ENCODE data around the gene TANK.

The TANK gene

DNA sequence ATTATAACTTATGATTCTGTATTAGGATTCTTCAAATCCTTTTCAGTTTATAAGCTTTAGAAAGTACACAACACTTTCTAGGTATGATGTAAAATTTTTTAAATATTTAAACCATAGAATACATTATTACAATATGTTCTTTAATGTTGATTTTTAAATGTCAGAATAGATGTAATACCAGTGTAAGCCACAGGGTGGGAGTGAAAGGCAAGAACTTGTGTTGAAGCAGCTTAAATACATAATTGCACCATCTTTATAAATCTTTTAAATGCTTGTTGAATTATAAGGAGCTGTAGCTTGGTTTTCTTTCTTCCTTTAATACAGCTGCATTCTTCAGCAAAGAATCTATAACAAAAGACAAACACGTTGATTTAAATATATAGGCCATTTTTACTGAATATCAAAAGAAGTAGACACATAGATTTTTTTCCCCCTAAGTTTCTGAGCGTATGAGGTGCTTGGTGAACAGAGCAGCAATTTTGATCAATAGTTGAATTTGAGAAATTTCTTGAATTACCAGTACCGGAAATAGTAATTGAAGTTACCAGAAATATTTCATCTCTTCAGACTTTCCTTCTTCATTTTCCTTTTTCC lies 63.0 kb downstream of the TANK start:
- Histone ChIP-seq H3K36me3 (ENCODE audit: control insufficient read depth in 2 of 2, insufficient read depth in 2 of 2, low read length in 2 of 2) (peaks cover 14 to 27% of the 10 kb centered on the region in 2 donors), H3K4me1 (ENCODE audit: control insufficient read depth in 2 of 2, insufficient read depth in 2 of 2, low read length in 2 of 2) (no peaks in the 10 kb centered on the region), H3K9me3 (ENCODE audit: control insufficient read depth in 2 of 2, low read length in 2 of 2) (no peaks in the 10 kb centered on the region), H3K9ac (ENCODE audit: low read depth in 1 of 2, low read length in 2 of 2) (no peak overlapping the region), H3K27me3 (ENCODE audit: control insufficient read depth in 2 of 2, insufficient read depth in 2 of 2, low read length in 2 of 2) (no peaks in the 10 kb centered on the region), H3K27ac (ENCODE audit: low read depth in 2 of 2, low read length in 2 of 2) (no peak overlapping the region), H3K4me3 (ENCODE audit: low read length in 2 of 2) (no peak overlapping the region)

DNA sequence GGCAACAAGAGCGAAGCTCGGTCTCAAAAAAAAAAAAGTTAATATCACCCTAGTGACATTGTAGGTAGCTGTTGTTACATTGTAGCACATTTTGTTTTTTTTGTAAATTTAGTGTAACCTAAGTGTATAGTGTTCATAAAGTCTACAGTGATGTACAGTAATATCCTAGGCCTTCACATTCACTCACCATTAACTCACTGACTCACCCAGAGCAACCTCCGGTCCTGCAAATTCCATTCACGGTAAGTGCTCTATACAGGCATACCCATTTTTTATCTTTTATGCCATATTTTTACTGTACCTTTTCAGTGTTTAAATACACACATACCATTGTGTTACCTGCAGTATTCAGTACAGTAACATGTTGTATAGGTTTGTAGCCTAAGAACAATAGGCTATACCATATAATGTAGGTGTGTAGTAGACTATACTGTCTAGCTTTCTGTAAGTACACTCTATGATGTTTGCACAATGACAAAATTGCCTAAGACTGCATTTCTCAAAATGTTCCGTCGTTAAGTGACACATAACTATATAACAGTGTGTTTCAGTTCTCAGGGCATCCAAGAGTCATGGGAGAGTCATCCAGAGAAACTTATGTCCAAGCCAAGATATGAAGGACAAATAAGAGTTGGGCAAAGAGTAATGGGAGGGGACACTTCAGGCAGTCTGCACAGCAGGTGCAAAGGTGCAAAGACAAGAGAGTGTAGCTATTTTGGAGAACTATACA lies 68.4 kb downstream of the TANK start:
- Histone ChIP-seq H3K36me3 (ENCODE audit: control insufficient read depth in 2 of 2, insufficient read depth in 2 of 2, low read length in 2 of 2) (peaks cover 43 to 45% of the 10 kb centered on the region in 2 donors), H3K4me1 (ENCODE audit: control insufficient read depth in 2 of 2, insufficient read depth in 2 of 2, low read length in 2 of 2) (no peaks in the 10 kb centered on the region), H3K9me3 (ENCODE audit: control insufficient read depth in 2 of 2, low read length in 2 of 2) (no peaks in the 10 kb centered on the region), H3K27ac (ENCODE audit: low read depth in 2 of 2, low read length in 2 of 2) (no peak overlapping the region), H3K4me3 (ENCODE audit: low read length in 2 of 2) (no peak overlapping the region), H3K9ac (ENCODE audit: low read depth in 1 of 2, low read length in 2 of 2) (no peak overlapping the region), H3K27me3 (ENCODE audit: control insufficient read depth in 2 of 2, insufficient read depth in 2 of 2, low read length in 2 of 2) (no peaks in the 10 kb centered on the region)

DNA sequence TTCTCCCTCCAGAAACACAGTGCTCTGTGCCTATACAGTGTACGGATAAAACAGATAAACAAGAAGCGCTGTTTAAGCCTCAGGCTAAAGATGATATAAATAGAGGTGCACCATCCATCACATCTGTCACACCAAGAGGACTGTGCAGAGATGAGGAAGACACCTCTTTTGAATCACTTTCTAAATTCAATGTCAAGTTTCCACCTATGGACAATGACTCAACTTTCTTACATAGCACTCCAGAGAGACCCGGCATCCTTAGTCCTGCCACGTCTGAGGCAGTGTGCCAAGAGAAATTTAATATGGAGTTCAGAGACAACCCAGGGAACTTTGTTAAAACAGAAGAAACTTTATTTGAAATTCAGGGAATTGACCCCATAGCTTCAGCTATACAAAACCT lies 70.7 kb downstream of the TANK start:
- Histone ChIP-seq H3K4me1 (ENCODE audit: control insufficient read depth in 2 of 2, insufficient read depth in 2 of 2, low read length in 2 of 2) (no peaks in the 10 kb centered on the region), H3K27ac (ENCODE audit: low read depth in 2 of 2, low read length in 2 of 2) (no peak overlapping the region), H3K9me3 (ENCODE audit: control insufficient read depth in 2 of 2, low read length in 2 of 2) (no peaks in the 10 kb centered on the region), H3K4me3 (ENCODE audit: low read length in 2 of 2) (no peak overlapping the region), H3K27me3 (ENCODE audit: control insufficient read depth in 2 of 2, insufficient read depth in 2 of 2, low read length in 2 of 2) (no peaks in the 10 kb centered on the region), H3K36me3 (ENCODE audit: control insufficient read depth in 2 of 2, insufficient read depth in 2 of 2, low read length in 2 of 2) (peaks cover 27 to 41% of the 10 kb centered on the region in 2 donors), H3K9ac (ENCODE audit: low read depth in 1 of 2, low read length in 2 of 2) (no peak overlapping the region)

DNA sequence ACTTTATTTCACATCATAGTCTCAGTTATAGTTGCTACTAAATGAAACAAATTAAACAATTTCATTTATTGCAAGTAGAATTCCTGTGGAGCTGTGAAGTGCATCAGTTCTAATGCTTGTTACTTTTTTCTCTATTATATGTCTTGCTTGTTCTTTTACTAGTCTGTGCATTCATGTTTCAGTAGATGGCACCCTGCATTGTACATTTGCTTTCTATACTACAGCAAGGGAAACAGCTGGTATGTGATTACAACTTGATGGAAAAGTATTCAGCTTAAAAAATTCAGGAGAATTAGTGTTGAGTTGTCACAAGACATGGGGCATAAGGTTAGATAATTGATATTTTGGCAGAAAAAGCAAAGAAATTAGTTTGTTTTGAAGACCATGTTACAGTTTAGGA lies 72.3 kb downstream of the TANK start:
- Histone ChIP-seq H3K36me3 (ENCODE audit: control insufficient read depth in 2 of 2, insufficient read depth in 2 of 2, low read length in 2 of 2) (peaks cover 25 to 39% of the 10 kb centered on the region in 2 donors), H3K27me3 (ENCODE audit: control insufficient read depth in 2 of 2, insufficient read depth in 2 of 2, low read length in 2 of 2) (no peaks in the 10 kb centered on the region), H3K9ac (ENCODE audit: low read depth in 1 of 2, low read length in 2 of 2) (no peak overlapping the region), H3K4me1 (ENCODE audit: control insufficient read depth in 2 of 2, insufficient read depth in 2 of 2, low read length in 2 of 2) (peaks cover 0 to 3% of the 10 kb centered on the region in 2 donors), H3K9me3 (ENCODE audit: control insufficient read depth in 2 of 2, low read length in 2 of 2) (no peaks in the 10 kb centered on the region), H3K4me3 (ENCODE audit: low read length in 2 of 2) (no peak overlapping the region), H3K27ac (ENCODE audit: low read depth in 2 of 2, low read length in 2 of 2) (no peak overlapping the region)

DNA sequence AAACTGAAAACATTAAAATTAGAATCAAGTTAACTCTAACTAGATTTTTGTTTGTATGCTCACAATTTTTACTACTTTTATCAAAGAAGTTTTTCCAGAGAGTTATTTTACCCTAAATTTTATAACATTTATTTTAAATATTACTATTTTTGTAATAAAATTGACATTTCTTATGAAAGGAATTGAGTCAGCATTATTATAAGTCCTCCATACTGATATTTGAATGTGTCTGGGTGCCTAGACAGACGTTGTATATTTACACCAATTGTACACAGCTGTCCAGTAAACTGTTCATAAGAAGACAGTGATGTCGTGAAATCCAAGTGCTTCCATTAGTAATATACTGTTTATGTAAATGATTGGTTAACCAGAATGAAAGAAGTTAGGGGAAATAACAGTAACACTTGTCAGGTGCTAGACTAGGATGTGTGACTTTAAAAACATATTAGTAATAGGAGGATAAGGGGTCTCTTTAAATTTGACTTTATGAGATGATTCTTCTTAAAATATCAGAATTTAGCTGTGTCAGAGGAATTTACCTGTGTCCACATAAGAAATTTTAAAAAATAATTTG lies 73.7 kb downstream of the TANK start:
- Histone ChIP-seq H3K4me1 (ENCODE audit: control insufficient read depth in 2 of 2, insufficient read depth in 2 of 2, low read length in 2 of 2) (peaks cover 0 to 3% of the 10 kb centered on the region in 2 donors), H3K9me3 (ENCODE audit: control insufficient read depth in 2 of 2, low read length in 2 of 2) (no peaks in the 10 kb centered on the region), H3K27ac (ENCODE audit: low read depth in 2 of 2, low read length in 2 of 2) (no peak overlapping the region), H3K27me3 (ENCODE audit: control insufficient read depth in 2 of 2, insufficient read depth in 2 of 2, low read length in 2 of 2) (no peaks in the 10 kb centered on the region), H3K4me3 (ENCODE audit: low read length in 2 of 2) (no peak overlapping the region), H3K9ac (ENCODE audit: low read depth in 1 of 2, low read length in 2 of 2) (no peak overlapping the region), H3K36me3 (ENCODE audit: control insufficient read depth in 2 of 2, insufficient read depth in 2 of 2, low read length in 2 of 2) (peaks cover 12 to 25% of the 10 kb centered on the region in 2 donors)

DNA sequence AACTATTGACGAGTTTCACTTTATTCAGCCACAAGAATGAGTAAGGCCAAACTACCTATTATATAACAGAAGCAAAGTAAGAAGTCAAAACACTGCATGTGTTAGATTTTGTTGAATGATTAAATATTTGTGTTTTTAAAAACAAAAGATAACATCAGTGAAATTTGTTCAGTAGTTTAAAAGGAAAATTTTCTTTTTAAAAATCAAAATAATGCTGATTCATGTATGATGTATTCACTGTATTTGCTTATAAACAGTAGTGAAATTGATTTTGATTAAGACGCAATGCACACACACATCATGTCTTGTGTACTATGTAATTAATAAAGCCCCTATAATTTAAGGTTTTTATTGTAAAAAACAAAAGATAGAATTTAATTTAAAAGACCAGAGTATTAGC lies 74.4 kb downstream of the TANK start:
- no peak overlapping the region for H3K27ac ChIP-seq (ENCODE audit: low read depth in 2 of 2, low read length in 2 of 2)
- H3K36me3 ChIP-seq (ENCODE audit: control insufficient read depth in 2 of 2, insufficient read depth in 2 of 2, low read length in 2 of 2), result peaks cover 9 to 20% of the 10 kb centered on the region in 2 donors
- no peaks in the 10 kb centered on the region for H3K9me3 ChIP-seq (ENCODE audit: control insufficient read depth in 2 of 2, low read length in 2 of 2)
- H3K4me3 ChIP-seq (ENCODE audit: low read length in 2 of 2), result no peak overlapping the region
- H3K4me1 ChIP-seq (ENCODE audit: control insufficient read depth in 2 of 2, insufficient read depth in 2 of 2, low read length in 2 of 2), result peaks cover 0 to 3% of the 10 kb centered on the region in 2 donors
- no peaks in the 10 kb centered on the region for H3K27me3 ChIP-seq (ENCODE audit: control insufficient read depth in 2 of 2, insufficient read depth in 2 of 2, low read length in 2 of 2)
- no peak overlapping the region for H3K9ac ChIP-seq (ENCODE audit: low read depth in 1 of 2, low read length in 2 of 2)

DNA sequence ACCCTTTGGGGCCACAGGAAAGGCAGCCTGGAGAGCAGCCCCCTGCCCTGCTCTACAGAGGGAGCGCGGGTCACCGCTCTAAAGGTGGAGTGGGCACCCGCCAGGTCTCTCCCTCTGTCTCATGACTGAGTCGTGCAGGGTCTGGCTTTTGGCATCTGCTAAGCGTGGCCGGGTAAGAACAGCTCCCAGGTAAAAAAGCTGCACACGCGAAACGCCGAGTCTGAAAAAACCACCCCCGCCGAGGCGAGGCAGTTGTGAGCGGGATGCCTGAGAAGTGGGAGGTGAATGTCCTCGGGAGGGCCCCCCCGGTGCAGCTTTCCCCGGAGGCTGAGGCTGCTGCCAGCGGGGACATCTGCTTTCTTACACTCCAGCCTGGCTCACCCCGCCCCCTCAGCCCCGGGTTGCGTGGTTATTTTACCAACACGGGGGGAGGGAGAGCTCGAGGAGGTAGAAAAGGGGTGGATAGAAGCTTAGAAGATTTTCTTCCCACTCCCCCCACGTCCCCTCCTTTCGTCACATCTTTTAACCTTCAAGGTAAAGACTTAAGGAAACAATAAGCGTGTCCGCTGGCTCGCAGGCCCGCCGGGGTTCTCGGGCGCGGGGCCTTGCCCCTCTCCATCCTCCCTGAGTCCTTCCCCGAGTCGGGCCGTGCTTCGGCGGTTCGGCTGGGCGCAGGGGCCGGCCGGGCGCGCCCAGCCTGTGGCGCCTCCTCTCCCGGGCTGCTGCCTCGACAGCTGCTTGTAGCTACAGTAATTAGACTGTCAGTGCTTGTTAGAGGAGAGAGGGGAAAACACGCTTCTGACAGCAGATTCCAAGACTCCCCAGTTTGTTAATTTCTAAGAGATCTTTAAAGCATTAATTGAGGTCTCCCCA lies 77.4 kb downstream of the TANK start:
- peak overlapping the region; percentile 69 to 85 for H3K4me3 ChIP-seq (ENCODE audit: low read length in 2 of 2)
- peak overlapping the region in 1 of 2 donors; percentile 43 for H3K9ac ChIP-seq (ENCODE audit: low read depth in 1 of 2, low read length in 2 of 2)
- H3K27me3 ChIP-seq (ENCODE audit: control insufficient read depth in 2 of 2, insufficient read depth in 2 of 2, low read length in 2 of 2), result no peaks in the 10 kb centered on the region
- H3K4me1 ChIP-seq (ENCODE audit: control insufficient read depth in 2 of 2, insufficient read depth in 2 of 2, low read length in 2 of 2), result peaks cover 0 to 3% of the 10 kb centered on the region in 2 donors
- no peaks in the 10 kb centered on the region for H3K9me3 ChIP-seq (ENCODE audit: control insufficient read depth in 2 of 2, low read length in 2 of 2)
- H3K36me3 ChIP-seq (ENCODE audit: control insufficient read depth in 2 of 2, insufficient read depth in 2 of 2, low read length in 2 of 2), result peaks cover 0 to 2% of the 10 kb centered on the region in 2 donors
- no peak overlapping the region for H3K27ac ChIP-seq (ENCODE audit: low read depth in 2 of 2, low read length in 2 of 2)

DNA sequence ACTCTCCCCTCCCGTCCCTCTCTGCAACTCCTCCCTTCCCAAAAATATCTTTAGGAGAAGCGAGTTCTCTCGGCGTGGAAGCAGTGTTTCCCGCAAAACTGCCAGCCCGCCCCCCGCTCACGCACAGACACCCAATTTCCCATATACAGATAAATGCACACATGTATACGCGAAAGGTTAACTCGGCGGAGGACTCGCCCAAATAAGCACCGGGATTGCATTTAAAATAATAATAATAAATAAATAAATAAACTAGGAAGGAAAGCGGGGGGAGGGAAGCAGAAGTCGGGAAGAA lies 78.0 kb downstream of the TANK start:
- no peak overlapping the region for H3K27ac ChIP-seq (ENCODE audit: low read depth in 2 of 2, low read length in 2 of 2)
- H3K36me3 ChIP-seq (ENCODE audit: control insufficient read depth in 2 of 2, insufficient read depth in 2 of 2, low read length in 2 of 2), result peaks cover 0 to 2% of the 10 kb centered on the region in 2 donors
- H3K4me3 ChIP-seq (ENCODE audit: low read length in 2 of 2), result peak overlapping the region; percentile 69 to 85
- peaks cover 0 to 3% of the 10 kb centered on the region in 2 donors for H3K4me1 ChIP-seq (ENCODE audit: control insufficient read depth in 2 of 2, insufficient read depth in 2 of 2, low read length in 2 of 2)
- H3K9ac ChIP-seq (ENCODE audit: low read depth in 1 of 2, low read length in 2 of 2), result no peak overlapping the region
- H3K9me3 ChIP-seq (ENCODE audit: control insufficient read depth in 2 of 2, low read length in 2 of 2), result no peaks in the 10 kb centered on the region
- no peaks in the 10 kb centered on the region for H3K27me3 ChIP-seq (ENCODE audit: control insufficient read depth in 2 of 2, insufficient read depth in 2 of 2, low read length in 2 of 2)

DNA sequence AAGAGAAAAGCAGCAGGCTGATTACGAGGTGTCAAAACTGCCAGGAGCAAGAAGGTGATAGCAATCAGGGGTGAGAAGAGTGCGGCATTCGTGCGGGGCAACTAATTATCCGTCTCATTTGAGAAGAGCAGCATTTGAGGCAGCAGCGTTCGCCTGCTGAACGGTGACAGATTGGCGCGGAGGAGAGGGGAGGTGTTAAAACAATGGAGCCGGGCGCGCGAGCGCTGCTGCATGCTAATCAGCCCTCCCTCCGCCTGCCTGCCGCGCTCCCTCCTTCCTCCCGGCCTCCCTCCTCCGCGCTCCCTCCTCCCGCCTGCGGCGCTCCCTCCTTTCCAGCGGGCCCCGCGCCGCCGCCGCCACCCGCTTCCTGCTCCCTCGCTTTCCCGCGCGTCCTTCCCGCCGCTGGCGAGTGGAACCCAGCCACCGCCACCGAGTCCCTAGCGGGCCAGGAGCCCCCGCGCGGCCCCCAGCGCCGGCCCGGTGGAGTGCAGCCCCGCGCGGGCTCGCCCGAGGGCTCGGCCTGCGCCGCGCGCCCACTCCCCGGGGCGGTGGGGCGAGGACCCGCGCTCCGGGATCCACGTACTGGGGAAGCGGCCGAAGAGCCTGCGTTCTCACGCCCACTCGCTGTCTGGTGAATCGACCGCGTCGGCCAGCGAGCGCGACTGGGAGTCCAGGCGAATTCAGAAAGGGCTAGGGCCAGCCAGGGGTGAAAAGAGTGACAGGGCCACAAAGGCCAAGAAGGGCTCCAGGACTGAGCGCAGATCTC lies 78.5 kb downstream of the TANK start:
- Histone ChIP-seq H3K9me3 (ENCODE audit: control insufficient read depth in 2 of 2, low read length in 2 of 2) (no peaks in the 10 kb centered on the region), H3K27ac (ENCODE audit: low read depth in 2 of 2, low read length in 2 of 2) (no peak overlapping the region), H3K27me3 (ENCODE audit: control insufficient read depth in 2 of 2, insufficient read depth in 2 of 2, low read length in 2 of 2) (no peaks in the 10 kb centered on the region), H3K36me3 (ENCODE audit: control insufficient read depth in 2 of 2, insufficient read depth in 2 of 2, low read length in 2 of 2) (peaks cover 0 to 2% of the 10 kb centered on the region in 2 donors), H3K4me1 (ENCODE audit: control insufficient read depth in 2 of 2, insufficient read depth in 2 of 2, low read length in 2 of 2) (peaks cover 0 to 3% of the 10 kb centered on the region in 2 donors), H3K9ac (ENCODE audit: low read depth in 1 of 2, low read length in 2 of 2) (peak overlapping the region; percentile 39 to 41), H3K4me3 (ENCODE audit: low read length in 2 of 2) (peak overlapping the region; percentile 69 to 85)

Data from mucosa of rectum (tissue), 2 donors.